C1 segment of cervical spinal cord (tissue), 14 donors: Measurements from ENCODE around the gene SSTR1.

ENCODE experiments used
- DNase-seq, 14 donors: peaks; one replicate each; lab custom pipeline; 2025; lab: John Stamatoyannopoulos, UW

The SSTR1 gene

DNA sequence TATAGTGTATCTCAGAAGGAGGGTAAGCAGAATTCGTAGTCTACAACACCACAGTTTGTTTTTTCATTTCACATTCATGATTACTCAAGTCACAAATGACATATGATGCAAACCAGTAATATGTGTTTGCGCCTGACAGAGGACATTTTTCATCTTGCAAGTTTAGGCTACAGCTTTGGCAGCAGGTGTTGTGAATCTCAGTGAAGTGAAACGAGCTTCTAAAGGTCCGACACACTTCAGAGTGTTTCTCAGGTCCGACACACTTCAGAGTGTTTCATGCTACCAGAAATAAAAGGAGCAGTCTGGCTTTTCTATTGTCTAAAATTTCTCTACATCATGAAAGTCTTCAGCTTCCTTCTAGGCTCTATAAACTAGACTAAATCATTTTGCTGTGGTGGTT is 25.5 kb downstream of the SSTR1 start:
- no peak for DNase-seq

DNA sequence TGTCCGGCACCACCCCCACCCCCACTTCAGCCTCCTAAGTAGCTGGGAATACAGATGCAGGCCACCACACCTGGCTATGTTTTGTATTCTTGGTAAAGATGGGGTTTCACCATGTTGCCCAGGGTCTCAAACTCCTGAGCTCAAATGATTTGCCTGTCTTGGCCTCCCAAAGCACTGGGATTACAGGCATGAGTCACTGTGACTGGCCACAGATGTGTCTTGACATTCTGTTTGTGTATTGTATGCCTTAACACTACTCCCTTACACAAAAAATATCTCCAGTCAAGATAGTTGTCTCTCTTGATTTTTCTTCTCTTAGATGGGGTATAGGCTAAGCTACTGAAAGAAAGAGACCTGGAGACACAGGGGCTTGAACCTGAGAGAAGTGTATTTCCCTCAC is 30.6 kb downstream of the SSTR1 start:
- no peak for DNase-seq

DNA sequence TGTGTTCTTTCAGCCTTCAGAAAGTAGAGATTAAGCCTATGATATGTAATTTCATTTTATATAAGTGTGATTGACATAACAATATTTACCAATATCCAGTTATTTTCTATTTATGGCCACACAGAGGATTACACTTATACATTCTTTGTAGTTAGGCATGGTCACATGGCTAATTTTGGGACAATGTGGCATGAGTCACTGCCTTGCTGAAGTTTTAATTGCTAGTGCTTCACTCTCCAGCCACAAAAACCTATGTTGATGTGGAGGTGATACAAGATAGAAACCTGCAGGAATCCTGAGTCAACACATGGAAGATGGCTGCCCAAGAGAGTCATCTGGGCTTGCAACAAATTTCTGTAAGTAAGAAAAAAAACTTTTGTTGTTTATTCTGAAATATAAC is 31.2 kb downstream of the SSTR1 start:
- no peak for DNase-seq

DNA sequence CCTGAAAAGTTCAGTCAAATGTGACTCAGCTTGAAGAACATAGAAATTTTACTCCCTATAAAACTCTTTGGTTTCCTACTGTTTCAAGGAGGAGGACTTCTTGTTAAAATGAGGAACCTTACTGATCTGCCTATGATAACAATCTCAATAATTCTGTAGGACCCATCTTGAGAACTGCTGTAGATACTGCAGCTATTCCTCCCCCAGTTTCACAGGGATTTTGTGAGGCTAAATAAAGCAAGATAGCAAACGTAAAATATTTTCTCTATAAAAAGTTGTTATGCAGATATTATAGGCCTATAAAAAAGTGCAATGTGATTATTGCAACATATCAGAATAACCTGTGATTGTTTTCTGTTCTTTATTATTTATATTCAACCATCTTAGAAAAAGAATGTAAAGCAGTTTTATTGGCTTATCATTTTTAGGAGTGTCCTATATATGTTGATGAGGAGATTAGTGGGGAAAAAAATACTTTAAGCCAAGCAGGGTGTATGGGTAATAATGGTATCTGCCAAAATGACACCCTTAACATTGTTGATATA is 36.1 kb downstream of the SSTR1 start:
- no peak for DNase-seq

DNA sequence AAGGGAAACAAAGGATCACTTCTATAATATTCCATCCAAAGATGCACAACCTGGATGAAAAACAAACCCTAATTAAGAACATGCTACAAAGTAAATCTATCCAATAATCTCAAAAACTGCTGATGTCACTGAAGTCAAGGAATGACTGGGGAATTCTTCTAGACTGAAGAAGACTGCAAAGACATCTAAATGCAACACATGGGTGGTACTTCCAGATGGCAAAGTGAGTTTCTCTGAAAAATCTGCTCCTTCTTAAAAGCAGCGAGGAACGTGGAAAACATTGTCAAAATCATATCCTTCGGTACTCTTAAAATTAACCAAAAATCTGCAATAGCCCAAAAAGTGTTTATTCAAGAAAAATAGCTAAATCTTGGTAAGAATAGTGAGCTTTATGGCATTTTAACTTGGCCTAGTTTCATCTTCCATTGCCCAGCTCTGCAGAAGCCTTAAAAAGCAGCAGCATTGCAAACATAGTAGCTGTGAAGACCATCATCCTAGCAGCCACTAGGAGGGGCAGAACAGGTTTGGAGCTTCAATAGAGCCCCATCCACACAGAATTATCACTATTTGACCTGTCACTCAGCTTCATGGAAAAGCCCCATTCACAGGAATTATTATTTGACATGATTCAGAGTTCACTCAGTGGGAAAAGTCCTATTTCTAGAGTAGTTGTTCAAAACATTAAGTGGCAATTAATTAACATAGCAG is 40.8 kb downstream of the SSTR1 start:
- no peak for DNase-seq

DNA sequence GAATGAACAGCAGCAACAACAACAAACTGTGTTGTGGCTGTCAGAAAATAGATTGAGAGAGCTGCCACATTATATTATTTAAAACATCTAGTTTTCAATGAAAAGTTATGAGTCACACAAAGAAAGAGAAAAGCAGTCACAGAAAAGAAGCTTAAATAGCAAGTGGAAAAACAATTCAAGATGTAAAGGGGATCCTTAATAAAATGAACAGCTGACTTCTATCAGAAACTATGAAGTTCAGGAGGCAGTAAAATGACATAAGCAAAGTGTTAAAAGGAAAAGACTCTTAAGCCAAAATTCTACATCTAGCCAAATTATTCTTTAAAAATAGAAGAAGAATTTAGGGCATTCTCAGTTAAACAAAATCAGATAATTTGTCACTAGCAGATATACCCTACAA is 42.6 kb downstream of the SSTR1 start:
- DNase-seq: no peak

DNA sequence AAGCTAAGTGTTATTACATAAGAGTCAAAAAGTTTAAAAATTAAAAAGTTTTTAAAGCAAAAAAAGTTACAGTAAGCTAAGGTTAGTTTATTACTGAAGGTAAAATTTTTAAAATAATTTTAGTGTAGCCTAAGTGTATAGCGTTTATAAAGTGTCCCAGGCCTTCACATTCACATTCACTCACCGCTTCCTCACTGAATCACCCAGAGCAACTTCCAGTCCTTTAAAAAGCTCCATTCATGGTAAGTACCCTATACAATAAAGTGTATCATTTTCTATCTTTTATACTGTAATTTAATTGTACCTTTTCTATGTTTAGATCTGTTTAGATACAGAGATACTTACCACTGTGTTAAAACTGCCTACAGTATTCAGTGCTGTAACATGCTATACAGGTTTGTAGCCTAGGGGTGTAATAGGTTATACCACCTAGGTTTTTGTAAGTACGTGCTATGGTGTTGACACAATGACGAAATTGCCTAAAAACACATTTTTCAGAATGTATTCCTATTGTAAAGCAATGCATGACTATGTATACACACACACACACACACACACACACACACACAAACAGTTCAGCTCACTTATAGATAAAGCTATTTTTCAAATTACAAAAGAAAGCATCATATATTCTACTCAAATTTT is 44.5 kb downstream of the SSTR1 start:
- DNase-seq: no peak

DNA sequence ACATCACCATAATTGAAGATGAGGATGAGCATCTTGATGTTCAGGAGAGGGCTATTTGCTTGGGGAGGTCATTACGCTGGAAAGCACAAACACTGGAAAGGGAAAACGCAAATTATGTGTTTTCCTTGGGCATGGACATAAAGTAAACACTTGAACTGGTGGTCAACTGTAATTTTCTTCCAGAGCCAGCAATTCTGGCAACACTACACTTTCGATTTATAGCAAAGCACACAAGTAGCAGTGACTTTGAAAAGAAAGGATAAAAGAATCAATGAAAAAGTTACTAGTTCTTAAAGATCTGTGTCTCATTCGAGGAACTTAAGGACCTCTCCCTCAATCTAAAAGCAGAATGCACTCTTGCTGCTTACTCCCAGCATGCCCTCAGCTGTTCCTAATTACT is 46.0 kb downstream of the SSTR1 start:
- DNase-seq: no peak

DNA sequence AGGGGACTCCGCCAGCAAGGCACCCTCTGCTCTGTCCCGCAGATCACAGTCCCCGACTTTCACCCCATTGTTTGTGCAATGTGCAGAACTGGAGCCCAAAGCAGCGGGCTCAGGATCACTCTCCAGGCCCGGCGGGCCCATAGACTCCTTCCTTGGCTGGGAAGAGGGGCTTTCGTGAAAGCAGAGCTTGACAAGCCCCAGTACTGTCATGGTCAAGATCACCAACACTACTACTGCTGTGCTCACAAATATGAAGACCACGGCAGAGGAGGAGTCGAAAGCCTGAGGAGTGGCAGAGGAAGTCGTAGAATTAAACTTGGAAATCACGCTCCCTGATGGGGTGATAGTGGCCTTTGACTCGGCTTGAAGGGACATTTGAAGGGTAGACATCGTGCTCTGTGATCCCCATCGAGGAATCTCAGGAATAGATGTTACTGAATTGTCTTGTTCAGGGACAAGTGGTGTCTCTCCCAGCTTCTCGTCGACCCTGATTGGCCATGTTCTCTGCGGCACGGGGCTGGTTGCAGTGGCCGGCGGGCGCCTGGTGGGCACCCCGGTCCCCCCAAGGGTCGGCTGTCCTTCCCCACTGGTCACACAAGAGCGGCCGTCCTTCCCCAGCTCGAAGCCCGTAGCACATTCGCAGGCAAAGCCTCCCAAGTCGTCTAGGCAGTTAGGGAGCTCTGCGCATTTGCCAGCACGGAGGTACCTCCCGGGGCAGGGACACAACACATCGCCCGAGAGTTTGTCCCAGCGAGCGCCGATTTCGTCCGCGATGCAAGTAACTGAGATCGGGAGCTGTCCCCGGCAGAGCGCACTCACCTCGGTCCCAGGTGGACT is 47.1 kb downstream of the SSTR1 start:
- DNase-seq: no peak

DNA sequence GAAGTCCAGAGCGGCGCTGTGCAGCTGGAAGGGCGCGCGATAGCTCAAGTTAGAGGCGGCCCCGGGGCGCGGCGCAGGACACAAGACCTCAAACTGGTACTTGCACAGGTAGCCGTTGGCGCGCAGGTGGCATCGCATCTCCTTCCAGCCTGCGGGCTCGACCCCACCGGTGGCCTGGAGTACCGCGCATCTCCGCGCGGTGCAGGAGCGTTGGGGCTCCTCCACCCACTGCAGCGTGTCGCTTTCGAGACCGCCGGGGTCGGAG is 47.6 kb downstream of the SSTR1 start:
- DNase-seq: no peak

DNA sequence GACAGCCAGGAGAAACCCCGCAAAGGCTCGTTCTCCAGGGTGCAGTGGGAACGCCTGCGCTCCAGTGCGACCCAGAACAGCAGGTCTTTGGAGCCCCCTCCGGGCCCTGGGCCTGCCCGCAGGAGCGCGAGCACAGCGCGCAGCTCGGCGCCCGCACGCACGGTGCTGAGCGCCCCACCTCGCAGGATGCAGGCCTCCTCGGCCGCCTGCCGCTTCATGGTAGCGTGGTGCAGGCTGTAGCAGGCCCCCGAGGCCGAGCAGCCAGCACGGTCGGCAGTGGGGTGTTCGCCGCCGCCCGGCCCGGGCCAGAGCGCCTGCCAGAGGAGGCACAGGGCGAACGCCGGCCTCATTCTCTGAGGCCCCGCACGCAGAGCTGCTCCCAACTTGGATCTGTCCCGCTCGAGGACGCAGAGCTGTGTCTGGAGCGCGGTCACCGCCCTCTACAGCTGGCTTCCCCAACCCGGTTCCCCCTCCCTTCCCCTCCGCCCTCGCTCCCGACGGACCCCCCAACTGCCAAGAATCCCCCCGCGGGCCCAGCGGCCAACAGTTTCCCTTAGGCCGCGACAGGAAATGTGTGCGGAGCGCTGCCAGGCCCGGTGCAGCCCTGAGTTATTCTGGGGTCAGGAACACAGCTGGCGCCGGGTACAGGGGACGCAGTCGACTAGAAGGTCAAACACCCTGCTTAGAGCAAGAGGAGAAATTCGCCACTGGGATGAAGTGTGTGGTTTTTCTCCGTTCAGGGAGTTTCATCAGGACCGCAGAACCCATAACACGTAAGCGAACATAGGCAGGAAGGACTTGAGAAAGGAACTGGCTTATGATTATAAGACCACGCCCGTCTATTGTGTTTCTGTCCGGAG is 48.2 kb downstream of the SSTR1 start, which contains the start of gene CLEC14A:
Gene CLEC14A (minus strand): TSS at position 421 of the 860 bp plus-strand sequence. CDS start 71 bp downstream, at position 350.
- DNase-seq: no peak

DNA sequence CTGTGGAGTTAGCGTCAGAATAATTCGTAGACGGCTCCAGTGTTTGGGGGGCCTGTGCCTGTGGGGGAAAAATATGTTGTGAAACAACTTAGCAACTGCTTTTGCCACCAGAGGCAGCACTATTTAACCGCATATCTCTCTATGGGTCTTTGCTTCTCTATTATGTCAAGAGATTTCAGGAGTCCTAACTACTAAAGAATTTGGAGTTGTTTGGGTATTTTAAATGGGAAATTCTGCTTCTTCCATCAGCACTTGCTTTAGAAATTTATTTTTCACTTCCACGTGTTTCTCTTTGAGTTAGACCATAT is 48.8 kb downstream of the SSTR1 start:
- no peak for DNase-seq

DNA sequence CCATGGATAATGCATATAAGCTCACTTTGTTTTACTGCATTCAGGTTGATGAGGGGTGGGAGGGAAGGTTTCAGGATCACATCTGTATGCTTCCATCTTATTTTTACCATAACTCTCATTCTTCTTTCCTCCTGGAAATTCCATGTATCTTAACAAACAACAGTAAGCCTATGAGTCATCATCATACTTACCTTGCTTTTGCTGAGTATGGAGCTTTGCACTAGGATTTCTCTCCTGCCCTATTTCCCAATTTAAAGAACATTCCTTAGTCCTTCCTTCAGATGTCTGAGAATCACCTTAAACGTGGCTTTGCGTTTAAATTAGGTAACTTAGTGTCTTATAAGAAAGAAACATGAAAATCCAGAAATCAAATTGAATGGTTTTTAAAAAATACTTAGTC is 49.8 kb downstream of the SSTR1 start:
- no peak for DNase-seq

DNA sequence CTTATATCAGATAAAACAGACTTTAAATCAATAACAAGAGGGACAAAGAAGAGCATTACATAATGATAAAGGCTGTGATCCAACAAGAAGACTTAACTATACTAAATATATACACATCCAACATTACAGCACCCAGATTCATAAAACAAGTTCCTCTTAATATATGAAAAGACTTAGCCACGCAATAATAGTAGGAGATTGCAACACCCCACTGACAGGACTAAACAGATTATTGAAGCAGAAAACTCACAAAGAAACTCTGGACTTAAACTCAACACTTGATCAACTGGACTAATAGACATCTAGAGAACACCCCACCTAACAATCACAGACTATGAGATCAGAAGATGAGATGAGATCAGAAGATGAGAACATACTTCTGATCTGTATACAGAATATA is 53.9 kb downstream of the SSTR1 start:
- DNase-seq: no peak
